Coronary artery (tissue), 2 donors: Measurements from ENCODE around the gene POTEJ.
A peak's percentile ranks its signal among the peaks of the same experiment; 100 is the strongest.
"Not testable (repeated sequence)": the region's sequence is repeated elsewhere in the genome, so short reads cannot be mapped to it uniquely, and the experiment has no call there.

Experiments used
- DNase-seq: peaks from one replicate; pipeline ENCODE4 v3.0.0-alpha.2; 2017; ENCODE audit warnings: low spot score
- H3K27ac ChIP-seq, 2 donors: fragments of 200-600 bp; sonication (generic); one replicate each; pipeline ENCODE4 v1.5.1; 2016 to 2019
- H3K4me3 ChIP-seq: fragments of 200-600 bp; sonication (generic); 2 replicates; pipeline ENCODE4 v1.5.1; 2016; ENCODE audit warnings: mild to moderate bottlenecking, moderate library complexity

The POTEJ gene

GRCh38 chr2:130599393-130599792, 11.8 kb upstream of the POTEJ start, which contains the start of gene CFC1:
TSS of gene CFC1 (minus strand) at chr2:130599575. CDS start at chr2:130599287, 288 bp downstream.
- not testable (repeated sequence) for H3K27ac ChIP-seq

GRCh38 chr2:130599926-130600325, 11.3 kb upstream of the POTEJ start:
- not testable (repeated sequence) for DNase-seq, H3K4me3 ChIP-seq, H3K27ac ChIP-seq

More at GRCh38 chr2:130599393-130599792, 11.8 kb upstream of the POTEJ start, which contains the start of gene CFC1:
- not testable (repeated sequence) for DNase-seq, H3K4me3 ChIP-seq

GRCh38 chr2:130601648-130602302, 9.5 kb upstream of the POTEJ start:
- H3K27ac ChIP-seq, DNase-seq, H3K4me3 ChIP-seq: not testable (repeated sequence)

GRCh38 chr2:130608276-130609001, 2.8 kb upstream of the POTEJ start:
- not testable (repeated sequence) for H3K4me3 ChIP-seq, DNase-seq, H3K27ac ChIP-seq

- DNase-seq, H3K27ac ChIP-seq, H3K4me3 ChIP-seq: not testable (repeated sequence)
Observed at GRCh38 chr2:130609002-130609920, 2.0 kb upstream of the POTEJ start.

- not testable (repeated sequence) for DNase-seq, H3K27ac ChIP-seq, H3K4me3 ChIP-seq
Observed at GRCh38 chr2:130610486-130610885, 754 bp upstream of the POTEJ start.

- DNase-seq, H3K4me3 ChIP-seq, H3K27ac ChIP-seq: not testable (repeated sequence)
Observed at GRCh38 chr2:130628784-130629475, 17.7 kb downstream of the POTEJ start.

- not testable (repeated sequence) for H3K4me3 ChIP-seq, H3K27ac ChIP-seq, DNase-seq
Observed at GRCh38 chr2:130638973-130639372, 27.7 kb downstream of the POTEJ start.

- H3K27ac ChIP-seq, DNase-seq, H3K4me3 ChIP-seq: not testable (repeated sequence)
Observed at GRCh38 chr2:130641688-130642087, 30.4 kb downstream of the POTEJ start.

- H3K27ac ChIP-seq, DNase-seq, H3K4me3 ChIP-seq: not testable (repeated sequence)
Observed at GRCh38 chr2:130649285-130649684, 38.0 kb downstream of the POTEJ start.

- not testable (repeated sequence) for H3K4me3 ChIP-seq, H3K27ac ChIP-seq, DNase-seq
Observed at GRCh38 chr2:130664506-130664905, 53.3 kb downstream of the POTEJ start.

- not testable (repeated sequence) for H3K27ac ChIP-seq, H3K4me3 ChIP-seq, DNase-seq
Observed at GRCh38 chr2:130665596-130665995, 54.4 kb downstream of the POTEJ start.

- not testable (repeated sequence) for H3K27ac ChIP-seq, H3K4me3 ChIP-seq, DNase-seq
Observed at GRCh38 chr2:130667516-130667915, 56.3 kb downstream of the POTEJ start.

GRCh38 chr2:130670026-130670745, 58.9 kb downstream of the POTEJ start:
- H3K4me3 ChIP-seq, H3K27ac ChIP-seq: not testable (repeated sequence)
- peak; percentile 35 for DNase-seq

GRCh38 chr2:130692041-130692770, 81.0 kb downstream of the POTEJ start:
- H3K27ac ChIP-seq, H3K4me3 ChIP-seq, DNase-seq: not testable (repeated sequence)

- peak; percentile 31 for DNase-seq
- not testable (repeated sequence) for H3K27ac ChIP-seq
- H3K4me3 ChIP-seq, result peak overlapping the region; percentile 39
Observed at GRCh38 chr2:130693474-130693873, 82.2 kb downstream of the POTEJ start.

GRCh38 chr2:130703250-130703649, 92.0 kb downstream of the POTEJ start:
- H3K4me3 ChIP-seq, DNase-seq, H3K27ac ChIP-seq: not testable (repeated sequence)
